HG03066 (cell line): ENCODE results near the gene ANXA2R.
"Not testable (repeated sequence)": the region's sequence is repeated elsewhere in the genome, so short reads cannot be mapped to it uniquely, and the experiment has no call there.

Experiments
- ATAC-seq: cut with Tn5 transposase; IDR thresholded peaks from one replicate; pipeline ENCODE4 v1.9.1; 2021; ENCODE audit warnings: low read depth; ENCODE audit not compliant: unreplicated experiment

Gene ANXA2R

DNA sequence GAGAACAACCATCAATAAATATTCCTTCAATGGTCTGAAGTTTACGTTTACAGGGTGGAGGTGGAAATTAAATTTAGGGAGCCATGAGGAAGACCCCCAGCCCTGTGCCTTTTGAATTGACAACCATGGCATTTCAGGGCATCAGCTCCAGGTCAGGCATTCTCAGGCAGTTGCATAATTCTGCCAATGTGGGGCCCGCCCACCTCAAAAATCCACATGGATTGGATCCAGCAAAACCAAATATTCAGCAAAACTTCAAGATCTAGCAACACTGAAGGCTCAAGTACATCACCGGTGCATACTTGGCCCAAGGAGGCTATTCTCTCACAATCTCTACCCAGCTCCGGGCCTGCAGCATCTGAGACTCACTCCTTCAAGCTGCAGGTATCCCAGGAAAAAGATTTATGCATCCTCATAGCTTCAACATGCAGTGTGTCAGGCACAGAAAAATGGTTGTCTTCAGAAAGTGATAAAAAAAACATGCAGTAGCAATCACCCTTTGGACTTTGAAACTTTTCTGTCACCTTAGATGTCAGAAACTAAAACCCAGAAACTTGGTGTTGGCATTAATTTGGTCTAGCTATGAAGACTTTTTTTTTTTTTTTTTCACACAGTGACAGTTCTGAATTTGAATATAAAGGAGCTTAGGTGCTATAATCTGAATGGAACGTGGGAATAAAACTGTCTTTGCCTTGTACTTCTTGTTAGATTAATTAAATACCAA lies 21.4 kb upstream of the ANXA2R start:
- ATAC-seq = no peak

DNA sequence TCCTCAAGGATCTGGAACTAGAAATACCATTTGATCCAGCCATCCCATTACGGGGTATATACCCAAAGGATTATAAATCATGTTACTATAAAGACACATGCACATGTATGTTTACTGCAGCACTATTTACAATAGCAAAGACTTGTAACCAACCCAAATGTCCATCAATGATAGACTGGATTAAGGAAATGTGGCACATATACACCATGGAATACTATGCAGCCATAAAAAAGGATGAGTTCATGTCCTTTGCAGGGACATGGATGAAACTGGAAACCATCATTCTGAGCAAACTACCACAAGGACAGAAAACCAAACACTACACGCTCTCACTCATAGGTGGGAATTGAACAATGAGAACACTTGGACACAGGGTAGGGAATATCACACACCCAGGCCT lies 19.9 kb upstream of the ANXA2R start:
- ATAC-seq = not testable (repeated sequence)

DNA sequence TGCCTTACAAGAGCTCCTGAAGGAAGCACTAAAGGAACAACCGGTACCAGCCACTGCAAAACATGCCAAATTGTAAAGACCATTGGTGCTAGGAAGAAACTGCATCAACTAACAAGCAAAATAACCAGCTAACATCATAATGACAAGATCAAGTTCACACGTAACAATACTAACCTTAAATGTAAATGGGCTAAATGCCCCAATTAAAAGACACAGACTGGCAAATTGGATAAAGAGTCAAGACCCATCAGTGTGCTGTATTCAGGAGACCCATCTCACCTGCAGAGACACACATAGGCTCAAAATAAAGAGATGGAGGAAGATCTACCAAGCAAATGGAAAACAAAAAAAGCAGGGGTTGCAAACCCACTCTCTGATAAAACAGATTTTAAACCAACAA lies 15.0 kb upstream of the ANXA2R start:
- not testable (repeated sequence) for ATAC-seq

DNA sequence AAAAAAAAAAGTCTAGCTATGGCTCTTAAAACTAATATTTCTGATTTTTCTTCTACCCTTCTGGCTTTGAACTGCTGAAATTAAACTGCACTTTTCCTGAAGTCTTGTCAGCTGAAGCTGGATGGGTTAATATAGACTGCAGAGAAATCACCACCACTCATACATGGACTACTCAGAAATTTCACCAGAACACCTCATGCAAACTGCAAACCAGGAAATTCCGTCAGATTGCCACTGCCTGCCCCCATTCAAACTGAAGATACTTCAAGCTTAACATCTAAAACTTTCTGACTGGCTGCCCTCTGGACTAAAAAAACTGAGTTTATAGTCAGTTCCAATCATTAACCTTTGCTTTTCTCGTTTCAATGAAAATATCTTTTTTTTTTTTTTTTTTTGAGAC lies 11.6 kb upstream of the ANXA2R start:
- ATAC-seq = no peak

DNA sequence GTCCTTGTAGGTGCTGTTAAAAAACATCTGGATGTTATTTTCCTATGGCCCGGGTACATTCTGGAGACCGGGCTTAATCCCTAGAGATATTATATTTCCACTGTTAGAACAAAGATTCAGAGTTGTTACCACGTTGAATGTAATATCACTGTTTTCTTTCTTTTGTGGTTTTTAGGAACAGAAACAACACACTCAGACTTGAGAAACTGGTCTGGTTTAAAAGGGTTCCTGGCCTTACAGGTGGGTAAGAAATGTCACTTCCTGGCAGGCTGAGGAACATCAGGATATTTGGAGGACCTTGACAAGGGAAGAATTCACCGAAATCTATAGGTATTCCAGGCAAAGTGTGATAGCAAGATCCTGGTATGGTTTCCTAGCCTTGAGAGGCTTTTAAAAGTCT lies 10.3 kb upstream of the ANXA2R start:
- ATAC-seq = no peak

DNA sequence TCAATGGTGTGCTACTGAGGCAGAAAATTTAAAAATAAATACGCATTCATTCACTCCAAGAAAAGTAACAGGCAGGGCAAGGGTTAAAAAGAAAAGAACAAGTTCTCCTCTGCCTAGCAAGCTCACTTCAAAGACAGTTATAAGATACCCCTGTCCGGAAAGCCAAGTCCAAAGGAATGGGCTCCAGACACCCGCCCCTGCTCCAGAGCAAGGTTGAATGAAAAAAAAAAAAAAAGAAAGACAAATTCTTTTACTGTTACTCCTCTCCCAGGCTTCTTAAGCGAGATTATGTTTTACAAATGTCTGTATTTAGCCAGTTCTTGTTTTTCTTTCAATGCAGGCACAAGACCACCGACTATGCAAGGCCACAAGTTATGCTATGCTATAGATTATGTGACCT lies 9.1 kb upstream of the ANXA2R start:
- ATAC-seq = no peak

DNA sequence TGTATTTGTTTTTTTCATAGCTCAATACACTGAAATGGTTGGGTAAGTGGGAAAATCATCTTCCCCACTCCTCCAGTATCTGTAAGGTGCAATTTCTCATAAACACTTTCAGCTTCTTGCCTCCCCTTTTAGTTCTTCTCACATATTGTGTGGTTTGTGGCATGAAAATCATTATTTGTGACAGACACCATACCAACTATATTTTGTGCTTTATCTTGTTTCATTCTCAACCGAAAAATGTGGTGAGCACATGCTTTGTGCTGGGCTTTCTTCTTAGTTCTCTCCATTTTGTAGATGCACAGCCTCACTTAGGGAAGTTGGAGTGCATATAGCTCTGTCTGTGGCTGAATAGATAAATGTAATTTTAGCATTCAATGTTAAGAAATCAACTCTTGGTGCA lies 6.4 kb upstream of the ANXA2R start:
- ATAC-seq = no peak

DNA sequence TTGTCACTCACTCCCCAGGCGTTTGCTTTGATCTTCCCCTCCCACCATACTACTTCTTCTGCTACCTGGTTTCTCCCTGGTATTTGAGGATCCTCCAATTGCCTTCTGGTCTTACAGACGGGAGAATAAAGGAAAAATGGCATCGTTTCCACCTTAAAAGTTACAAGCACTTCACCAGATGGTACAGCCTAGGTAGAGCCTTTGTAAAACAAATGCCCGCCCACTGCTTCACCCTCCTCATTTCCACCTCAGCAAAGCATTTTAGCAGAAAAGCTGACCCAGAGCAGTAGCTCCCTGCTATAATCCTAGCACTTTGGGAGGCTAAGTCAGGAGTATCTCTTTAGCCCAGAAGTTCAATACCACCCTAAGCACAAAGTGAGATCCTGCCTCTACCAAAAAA lies 5.1 kb upstream of the ANXA2R start:
- ATAC-seq = no peak

DNA sequence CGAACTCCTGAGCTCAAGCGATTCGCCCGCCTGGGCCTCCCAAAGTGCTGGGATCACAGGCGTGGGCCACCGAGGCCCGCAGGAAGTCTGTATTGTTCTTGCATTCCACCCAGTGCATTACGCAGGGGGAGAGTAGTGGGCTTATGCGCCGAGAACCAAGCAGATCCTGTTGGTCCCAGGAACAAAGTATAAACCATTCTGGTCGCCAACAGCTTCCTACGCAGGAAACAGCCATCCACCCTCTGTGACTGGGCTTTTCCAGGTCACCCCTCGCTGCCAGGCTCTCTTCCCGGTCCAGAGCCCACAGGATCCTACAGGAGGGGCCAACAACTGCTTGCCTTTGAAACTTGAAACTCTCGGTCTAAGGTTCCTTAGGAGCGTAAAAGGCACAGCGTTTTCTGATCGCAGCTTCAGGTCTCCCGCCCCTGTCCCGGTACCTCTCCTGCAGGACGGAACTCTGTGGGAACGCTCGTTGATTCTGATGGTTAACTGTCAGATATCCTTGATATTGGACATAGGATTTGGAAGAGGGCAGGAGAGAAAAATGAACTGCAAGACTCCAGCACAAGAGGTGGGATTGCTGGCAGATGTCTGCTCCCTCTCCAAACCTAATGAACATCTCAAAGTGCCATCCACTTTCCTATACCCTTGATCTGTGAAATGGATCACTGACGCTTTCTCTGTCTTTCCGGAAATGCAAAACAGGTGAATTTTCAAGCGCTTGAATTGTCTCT lies 4.2 kb upstream of the ANXA2R start:
- ATAC-seq = no peak

DNA sequence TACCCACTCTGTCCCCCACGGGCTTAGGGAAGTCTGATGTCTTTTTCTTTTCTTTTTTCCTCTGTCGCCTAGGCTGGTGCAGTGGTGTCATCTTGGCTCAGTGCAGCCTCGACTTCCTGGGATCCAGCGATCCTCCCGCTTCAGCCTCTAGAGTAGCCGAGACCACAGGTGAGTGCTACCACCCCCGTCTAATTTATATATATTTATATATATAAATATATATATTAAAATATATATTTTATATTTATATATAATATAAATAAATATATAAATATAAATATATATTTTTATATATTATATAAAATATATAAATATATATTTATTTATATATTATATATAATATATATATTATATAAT lies 3.3 kb upstream of the ANXA2R start:
- ATAC-seq = no peak

DNA sequence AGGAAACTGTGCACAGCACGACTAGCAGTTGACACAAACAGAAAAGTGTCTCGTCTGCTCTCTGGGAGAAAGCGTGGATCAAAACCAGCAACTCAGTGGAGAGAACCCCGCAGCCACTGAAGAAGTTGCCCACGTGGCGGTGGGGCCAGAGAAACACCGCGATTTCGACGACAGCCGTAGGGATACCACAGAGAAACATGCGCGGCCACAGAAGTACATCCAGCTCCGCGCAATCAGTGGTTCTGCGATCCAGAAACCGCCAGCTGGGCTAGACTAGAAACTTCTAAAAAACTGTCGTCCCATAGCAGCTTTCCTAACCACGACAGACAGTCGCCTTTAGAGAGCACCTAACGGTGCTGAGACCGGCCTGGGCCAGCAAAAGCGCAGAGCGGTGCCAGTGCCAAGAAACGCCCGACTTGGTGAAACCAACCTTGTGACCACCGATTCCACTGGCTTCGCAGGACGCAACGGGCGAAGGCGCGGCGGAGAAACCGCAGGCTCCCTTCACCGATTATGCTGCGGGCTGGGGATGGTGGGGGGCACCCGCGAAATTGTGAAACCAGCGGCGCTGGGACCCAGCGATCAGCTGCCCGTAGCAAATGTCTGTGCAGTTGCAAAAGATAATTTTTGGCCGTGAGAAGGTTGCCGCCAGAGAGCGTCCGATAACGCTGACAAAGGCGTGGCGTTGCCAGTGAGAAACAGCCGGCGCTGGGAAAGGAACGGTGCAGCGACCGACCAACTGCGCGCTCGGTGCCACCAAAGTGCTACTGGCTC lies 2.7 kb upstream of the ANXA2R start:
- ATAC-seq = peak; percentile 25

DNA sequence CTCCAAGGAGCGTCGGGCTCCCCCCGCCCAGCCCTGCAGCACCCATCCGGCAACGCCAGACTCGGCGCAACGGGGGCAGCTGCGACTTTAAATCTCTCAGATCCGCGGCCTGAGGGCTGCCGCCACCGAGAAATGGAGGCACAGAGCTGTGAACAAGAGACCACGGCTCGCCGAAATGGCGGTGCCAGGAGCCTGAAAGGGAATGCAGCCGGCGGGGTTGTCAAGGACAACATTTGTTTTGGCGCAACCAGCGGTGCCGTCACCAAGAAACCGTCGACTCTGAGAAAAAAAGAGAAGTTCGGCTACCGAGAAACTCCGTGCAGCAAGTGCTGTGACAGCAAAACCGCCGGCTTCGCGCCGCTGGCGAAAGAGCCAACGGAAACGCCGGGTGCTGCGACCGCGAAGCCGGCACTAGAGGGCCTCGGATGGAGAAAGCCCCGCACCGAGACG lies 2.1 kb upstream of the ANXA2R start:
- peak; percentile 21 for ATAC-seq

DNA sequence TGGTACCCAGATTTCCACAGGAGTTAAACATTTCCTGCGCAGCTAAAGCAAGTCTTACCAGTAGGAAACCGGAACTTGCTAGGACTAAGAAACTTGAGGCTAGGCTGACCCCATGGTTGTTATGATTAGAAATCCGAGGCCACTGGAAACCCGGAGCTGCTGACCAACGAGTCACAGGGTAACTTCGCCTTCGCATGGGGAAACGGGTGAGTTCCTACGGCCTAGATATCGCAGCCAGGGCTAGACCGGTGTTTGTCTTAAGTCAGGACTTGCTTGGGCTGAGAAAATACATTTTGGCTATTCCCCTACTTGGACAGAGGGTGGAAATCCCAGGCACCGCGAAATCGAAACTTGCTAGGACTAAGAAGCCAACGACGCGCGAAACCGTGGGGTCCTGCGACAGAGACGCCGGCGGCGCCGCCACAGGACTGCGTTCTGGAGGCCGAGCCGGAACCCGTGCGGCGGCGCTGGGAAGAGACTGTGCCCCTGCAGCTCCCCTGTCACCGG lies 1.6 kb upstream of the ANXA2R start:
- peak; percentile 13 for ATAC-seq

DNA sequence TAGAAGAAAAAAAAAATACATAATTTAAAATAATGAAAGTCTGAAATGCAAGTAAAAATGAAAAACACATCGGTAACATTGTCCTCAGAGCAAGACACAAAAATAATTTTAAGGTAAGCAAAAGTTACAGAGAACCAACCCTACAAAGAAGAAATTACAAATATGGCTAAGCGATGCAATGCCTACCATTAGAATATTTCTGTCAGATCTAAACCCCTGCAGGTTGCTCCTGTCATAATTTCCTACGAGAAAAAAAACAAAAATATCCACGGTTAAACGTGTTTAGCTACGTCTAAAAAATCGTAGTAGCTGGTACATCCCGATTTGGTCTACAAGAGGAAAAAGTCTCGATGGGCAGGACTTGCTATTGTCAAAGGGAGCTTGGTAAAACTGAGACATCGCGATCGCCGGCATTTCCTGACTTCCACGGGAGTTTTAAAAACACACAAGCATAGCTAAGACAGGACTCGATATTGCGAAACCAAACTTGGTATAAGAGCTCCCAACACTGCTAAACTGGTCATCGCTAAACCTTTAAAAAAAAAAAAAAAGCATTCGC lies 1.1 kb upstream of the ANXA2R start:
- ATAC-seq = no peak

DNA sequence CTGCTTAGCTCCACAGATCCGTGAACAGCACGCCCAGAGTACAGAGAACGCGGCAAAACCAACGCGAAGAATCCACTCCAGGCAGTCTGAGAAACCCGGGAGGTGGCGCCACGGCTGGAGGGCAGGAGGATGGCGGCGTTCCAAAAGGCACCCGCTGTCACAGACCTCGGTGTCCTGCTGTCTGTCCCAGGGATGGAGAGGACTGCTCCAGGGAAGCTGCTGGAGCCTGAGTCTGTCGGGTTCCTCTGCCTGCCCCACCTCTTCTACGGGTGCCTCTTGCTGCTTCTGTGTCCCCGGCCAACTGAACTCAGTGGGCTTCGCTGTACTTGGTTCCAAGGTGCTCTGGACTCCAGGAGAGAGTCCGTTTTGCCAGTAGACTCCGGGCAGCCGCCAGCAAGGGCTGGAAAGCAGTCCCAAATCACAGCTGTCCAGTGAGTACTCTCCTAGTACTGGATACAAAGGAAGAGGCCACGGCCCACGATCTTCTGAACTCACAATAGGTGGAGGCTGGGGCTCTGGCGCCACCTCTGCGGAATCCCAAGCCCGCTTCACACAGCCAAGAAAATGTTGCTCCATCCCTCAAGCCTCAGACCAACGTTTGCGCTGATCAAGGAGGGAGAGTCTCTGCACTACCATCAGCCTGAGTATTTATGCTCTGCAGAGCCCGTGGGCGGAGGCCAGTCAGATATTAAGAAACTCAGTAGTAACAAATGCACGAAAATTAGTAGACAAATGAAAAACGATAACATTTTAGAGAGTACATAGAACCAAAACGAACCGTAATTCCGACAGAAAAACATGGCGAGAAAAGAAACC lies 440 bp downstream of the ANXA2R start:
- ATAC-seq = peak; percentile 9

DNA sequence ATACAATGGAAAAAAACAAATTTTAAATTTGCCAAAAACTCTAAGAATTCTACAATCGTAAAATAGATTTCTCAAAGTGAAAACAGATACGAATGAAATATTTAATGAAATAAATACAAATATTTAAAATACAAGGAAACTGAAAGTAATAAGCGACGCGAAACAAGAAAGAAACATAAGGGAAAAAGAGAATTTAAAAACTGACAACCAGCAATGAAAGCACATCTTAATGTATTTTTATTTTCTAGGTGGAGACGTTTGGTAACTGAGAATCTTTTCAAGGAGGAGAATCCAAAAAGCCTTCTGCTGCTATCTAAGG lies 1.0 kb downstream of the ANXA2R start:
- ATAC-seq = no peak

DNA sequence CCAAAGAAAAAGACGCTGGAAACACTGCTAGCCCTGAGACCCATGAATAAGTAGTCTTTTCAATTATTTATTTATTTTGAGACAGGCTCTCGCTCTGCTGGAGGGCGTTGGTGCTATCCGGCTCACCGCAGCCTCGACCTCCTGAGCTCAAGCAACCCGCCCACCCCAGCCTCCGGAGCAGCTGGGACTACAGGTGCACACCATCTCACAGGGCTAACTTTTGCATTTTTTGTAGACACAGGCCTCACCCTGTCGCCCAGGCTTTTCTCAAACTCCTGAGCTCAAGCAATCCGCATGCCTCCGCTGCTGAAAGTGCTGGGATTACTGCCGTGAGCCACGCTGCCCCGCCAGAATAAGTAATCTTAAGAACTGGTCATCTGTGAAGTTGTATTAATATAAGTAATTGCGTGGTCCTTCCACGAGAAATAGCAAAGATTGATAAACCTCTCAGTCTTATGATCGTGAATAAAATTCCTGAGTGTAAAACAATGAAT lies 1.6 kb downstream of the ANXA2R start:
- ATAC-seq = no peak

DNA sequence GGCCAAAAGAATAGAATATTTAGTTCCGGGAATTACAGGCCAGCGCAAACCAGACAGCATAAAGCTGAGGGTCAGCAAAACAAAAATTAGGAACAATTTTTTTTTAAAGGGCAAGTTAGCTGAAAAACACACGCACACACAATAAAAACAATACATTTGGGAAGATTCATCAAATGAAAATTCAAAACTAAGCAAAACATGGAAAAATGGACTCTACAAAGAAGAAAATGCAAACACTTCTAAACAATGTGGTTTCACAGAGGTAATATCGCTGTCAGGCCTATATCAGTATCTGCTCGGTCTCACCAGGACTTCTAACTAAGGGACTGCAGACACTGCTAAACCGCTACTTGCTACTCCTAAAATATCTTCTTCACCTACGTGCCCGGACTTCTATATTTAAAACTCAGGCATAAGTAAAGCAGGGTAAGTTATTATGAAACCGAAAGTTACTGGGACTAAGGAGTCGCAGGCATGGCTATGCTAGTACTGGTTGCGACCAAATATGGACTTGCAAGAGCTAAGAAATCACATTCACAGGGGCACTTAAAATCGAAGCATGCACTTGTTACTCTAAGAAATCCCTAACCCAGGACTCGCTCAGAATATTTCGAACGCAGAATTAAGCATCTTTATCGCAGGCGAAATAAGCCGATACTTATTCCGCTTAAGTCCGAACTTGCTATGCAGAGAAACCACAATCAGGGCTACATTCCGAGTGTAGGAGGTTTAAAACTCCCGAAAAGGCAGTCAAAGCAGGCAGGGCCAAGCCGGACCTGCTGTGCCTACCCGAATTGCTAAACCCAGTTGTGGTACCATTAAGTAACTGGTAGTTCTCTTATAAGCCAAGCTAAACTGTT lies 2.3 kb downstream of the ANXA2R start:
- no peak for ATAC-seq
